ENCODE measurements around the gene PDE2A.
A peak's percentile ranks its signal among the peaks of the same experiment; 100 is the strongest.
"Not testable (repeated sequence)": the region's sequence is repeated elsewhere in the genome, so short reads cannot be mapped to it uniquely, and the experiment has no call there.

PDE2A gene

GRCh38 chr11:72576661-72577060 lies 97.6 kb downstream of the PDE2A start:
- DNase-seq (ENCODE audit: low read depth in 2 of 2) = no peak

DNA sequence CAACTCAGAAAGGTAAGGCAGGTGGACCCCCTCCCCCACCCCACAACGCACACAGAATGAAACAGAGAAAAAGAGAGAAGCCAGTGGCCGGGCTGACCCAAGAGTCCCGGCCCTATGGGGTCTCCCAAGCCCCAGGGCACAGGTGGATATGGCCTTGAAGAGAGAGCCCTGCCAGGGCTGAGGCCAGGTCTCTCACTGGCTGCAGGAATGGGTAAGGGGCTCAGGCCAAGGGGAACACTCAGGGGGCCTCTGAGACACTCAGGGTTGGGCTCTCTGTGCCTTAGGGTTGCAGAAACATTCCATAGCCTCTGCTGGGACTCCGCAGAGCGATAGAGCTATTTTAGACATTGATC lies 98.0 kb downstream of the PDE2A start:
- DNase-seq (ENCODE audit: low read depth in 2 of 2) = no peak

GRCh38 chr11:72575533-72576242 lies 98.5 kb downstream of the PDE2A start:
- DNase-seq (ENCODE audit: low read depth in 2 of 2) = no peak

DNA sequence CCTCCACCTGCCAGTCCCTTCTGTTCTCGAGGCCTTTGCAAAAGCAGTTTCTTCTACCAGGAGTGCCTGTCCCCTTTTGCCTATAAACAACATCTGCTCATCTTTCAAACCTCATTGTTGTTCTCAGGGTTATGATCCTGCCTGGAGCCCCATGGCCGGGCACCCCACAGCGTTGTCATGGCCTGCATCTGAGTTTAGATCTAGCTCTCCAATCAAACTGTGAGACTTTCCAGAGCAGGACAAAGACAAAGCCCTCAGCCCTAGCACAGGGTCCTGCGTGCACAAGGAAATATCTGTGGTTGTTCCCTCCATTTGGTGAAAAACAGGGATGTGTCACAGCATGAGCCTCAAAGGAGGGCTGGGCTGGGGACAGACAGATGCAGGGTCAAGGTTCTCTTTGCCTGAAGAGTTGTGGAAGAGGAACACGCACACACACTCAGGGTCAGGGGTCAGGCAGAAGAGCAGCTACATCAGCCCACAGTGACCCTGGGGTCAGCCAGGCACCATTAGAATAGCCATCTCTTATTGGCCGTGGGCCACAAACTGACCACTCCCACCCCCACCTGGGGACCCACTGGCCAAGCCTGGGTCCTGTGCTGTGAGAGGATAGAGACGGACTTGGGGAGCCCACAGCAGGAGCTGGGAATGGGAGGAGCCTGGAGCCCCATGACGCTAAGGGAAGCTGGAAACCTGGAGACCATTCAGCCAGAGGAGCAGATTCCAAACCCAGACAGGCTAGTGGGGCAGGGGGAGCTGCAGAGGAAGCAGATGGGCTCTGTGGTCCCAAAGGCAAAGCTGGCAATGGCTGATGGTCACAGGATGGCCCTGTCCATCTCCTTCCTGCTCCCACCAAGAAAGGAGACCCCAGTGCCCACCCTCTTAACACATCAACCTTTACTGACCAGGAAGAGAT lies 99.4 kb downstream of the PDE2A start:
- no peak for DNase-seq (ENCODE audit: low read depth in 2 of 2)

- no peak for DNase-seq (ENCODE audit: low read depth in 2 of 2)
Measured at GRCh38 chr11:72573855-72574445, 100.3 kb downstream of the PDE2A start.

GRCh38 chr11:72573072-72573854 lies 101.0 kb downstream of the PDE2A start:
- DNase-seq (ENCODE audit: low read depth in 2 of 2) = peak in 1 of 2 experiments; percentile 11

DNA sequence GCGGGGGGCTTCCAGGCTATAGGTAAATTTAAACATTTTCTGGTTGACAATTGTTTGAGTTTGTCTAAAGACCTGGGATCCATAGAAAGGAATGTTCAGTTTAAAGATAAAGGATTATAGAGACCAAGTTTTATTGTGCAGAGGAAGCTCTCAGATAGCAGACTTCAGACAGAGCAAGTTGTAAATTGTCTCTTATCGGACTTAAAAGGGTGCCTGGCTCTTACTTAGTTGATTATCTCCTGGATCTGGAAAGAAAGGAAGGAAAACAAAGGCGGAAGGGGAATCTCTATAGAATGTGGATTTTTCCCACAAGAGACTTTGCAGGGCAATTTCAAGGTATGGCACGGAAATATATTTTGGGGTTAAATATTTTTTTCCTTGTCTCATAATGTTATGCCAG lies 101.7 kb downstream of the PDE2A start:
- not testable (repeated sequence) for DNase-seq (ENCODE audit: low read depth in 2 of 2)

- DNase-seq (ENCODE audit: low read depth in 2 of 2) = no peak
Measured at GRCh38 chr11:72570893-72571661, 103.1 kb downstream of the PDE2A start.

- DNase-seq (ENCODE audit: low read depth in 2 of 2) = no peak
Measured at GRCh38 chr11:72569966-72570892, 104.0 kb downstream of the PDE2A start.

DNA sequence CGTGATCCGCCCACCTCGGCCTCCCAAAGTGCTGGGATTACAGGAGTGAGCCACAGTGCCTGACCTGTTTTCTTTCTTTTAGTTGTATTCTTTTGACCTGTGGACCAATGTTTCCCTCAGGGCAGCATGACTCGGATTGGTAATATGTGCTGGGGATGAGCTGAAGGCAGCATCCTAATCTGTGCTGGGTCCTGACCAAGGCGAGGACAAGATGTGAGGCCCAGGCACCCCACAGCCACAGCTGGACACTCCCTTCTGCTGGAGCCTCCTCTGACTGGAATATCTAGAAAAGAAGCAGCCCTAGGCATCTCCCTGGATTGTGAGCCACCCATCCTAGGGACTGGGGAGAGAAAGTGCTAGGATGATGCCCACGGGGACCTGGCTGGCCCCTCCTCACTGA lies 105.4 kb downstream of the PDE2A start:
- no peak for DNase-seq (ENCODE audit: low read depth in 2 of 2)

- DNase-seq (ENCODE audit: low read depth in 2 of 2) = no peak
Measured at GRCh38 chr11:72562431-72562830, 111.8 kb downstream of the PDE2A start.

- no peak for DNase-seq (ENCODE audit: low read depth in 2 of 2)
Measured at GRCh38 chr11:72561856-72562255, 112.4 kb downstream of the PDE2A start.

GRCh38 chr11:72560864-72561263 lies 113.4 kb downstream of the PDE2A start:
- DNase-seq (ENCODE audit: low read depth in 2 of 2) = not testable (repeated sequence)

GRCh38 chr11:72556433-72556832 lies 117.8 kb downstream of the PDE2A start:
- no peak for DNase-seq (ENCODE audit: low read depth in 2 of 2)

DNA sequence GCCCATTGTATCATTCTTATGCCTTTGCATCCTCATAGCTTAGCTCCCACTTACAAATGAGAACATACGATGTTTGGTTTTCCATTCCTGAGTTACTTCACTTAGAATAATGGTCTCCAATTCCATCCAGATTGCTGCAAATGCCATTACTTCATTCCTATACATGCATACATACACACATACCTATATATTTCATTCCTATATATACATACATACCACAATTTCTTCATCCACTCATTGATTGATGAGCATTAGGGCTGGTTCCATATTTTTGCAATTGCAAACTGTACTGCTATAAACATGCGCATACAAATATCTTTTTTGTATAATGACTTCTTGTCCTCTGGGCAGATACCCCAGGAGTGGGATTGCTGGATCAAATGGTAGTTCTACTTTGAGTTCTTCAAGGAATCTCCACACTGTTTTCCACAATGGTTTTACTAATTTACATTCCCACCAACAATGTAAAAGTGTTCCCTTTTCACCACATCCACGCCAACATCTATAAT lies 119.2 kb downstream of the PDE2A start:
- DNase-seq (ENCODE audit: low read depth in 2 of 2) = not testable (repeated sequence)

- DNase-seq (ENCODE audit: low read depth in 2 of 2) = peak in 1 of 2 experiments; percentile 8
Measured at GRCh38 chr11:72553706-72554105, 120.5 kb downstream of the PDE2A start.

- no peak for DNase-seq (ENCODE audit: low read depth in 2 of 2)
Measured at GRCh38 chr11:72552399-72552910, 121.8 kb downstream of the PDE2A start.

- DNase-seq (ENCODE audit: low read depth in 2 of 2) = no peak
Measured at GRCh38 chr11:72551571-72551970, 122.7 kb downstream of the PDE2A start.

DNA sequence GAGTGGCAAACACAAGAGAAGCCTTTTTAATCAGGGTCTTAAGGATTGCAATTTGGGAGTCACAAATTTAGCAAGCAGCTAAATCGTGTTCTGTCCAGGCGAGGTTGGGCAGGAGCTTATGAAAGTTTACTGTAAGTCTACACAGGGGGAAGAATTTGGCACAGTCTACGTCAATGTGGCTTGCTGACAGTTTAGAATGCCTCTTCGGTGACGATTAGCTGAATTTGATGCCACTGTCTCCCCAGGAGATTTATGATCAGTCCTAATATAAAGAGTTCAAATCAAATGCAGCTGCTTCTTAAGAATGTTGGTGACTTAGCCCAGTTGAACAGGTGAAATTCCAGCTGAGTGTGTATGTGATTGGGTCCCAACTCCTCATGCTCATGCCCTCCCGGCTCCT lies 125.8 kb downstream of the PDE2A start:
- no peak for DNase-seq (ENCODE audit: low read depth in 2 of 2)

GRCh38 chr11:72546866-72547265 lies 127.4 kb downstream of the PDE2A start:
- no peak for DNase-seq (ENCODE audit: low read depth in 2 of 2)
